H1 (cell line): ENCODE data around the gene PPOX. TPM values are rescaled to one million over a fixed set of nuclear protein-coding genes. Genes with fewer than 3 reads are reported as not detected.

Experiments used
- CTCF ChIA-PET: fragments of 300-600 bp; sonication (Branson Sonifier 250); formaldehyde crosslinking; loops from one replicate; lab custom pipeline; 2021; ENCODE audit not compliant: partially characterized antibody; lab: Charles Lee
- POLR2A ChIA-PET: fragments of 300-600 bp; sonication (Branson Sonifier 250); formaldehyde crosslinking; loops from one replicate; lab custom pipeline; 2021; ENCODE audit warnings: inconsistent platforms; ENCODE audit not compliant: partially characterized antibody; lab: Charles Lee
- DNase-seq, 2 experiments: peaks; one replicate each; pipeline versions ENCODE4 v3.0.0 to v3.0.0-alpha.2; 2010 to 2022; ENCODE audit warnings: low spot score in 2 of 2, low read depth in 1 of 2, mixed read lengths in 1 of 2
- FAIRE-seq: peaks from 2 replicates; lab custom pipeline; 2011; peaks lifted over from hg19 to GRCh38; lab: Jason Lieb, UNC
- H2AFZ ChIP-seq: 2 replicates; pipeline ENCODE4 v1.8.1; 2012; ENCODE audit warnings: low read length, inconsistent platforms
- H2AK5ac ChIP-seq: 2 replicates; pipeline ENCODE4 v1.6.1; 2013; ENCODE audit warnings: low read depth, low read length
- H2BK120ac ChIP-seq: replicated peaks from 2 replicates; pipeline ENCODE3; 2013; ENCODE audit warnings: low read depth, low read length, inconsistent platforms
- H2BK12ac ChIP-seq: 2 replicates; pipeline ENCODE4 v1.6.1; 2013; ENCODE audit warnings: low read depth, low read length
- H2BK15ac ChIP-seq: 2 replicates; pipeline ENCODE4 v1.6.1; 2013; ENCODE audit warnings: low read length
- H2BK20ac ChIP-seq: 2 replicates; pipeline ENCODE4 v1.6.1; 2013; ENCODE audit warnings: low read length
- H2BK5ac ChIP-seq: 2 replicates; pipeline ENCODE4 v1.6.1; 2013; ENCODE audit warnings: low read depth, low read length
- H3K14ac ChIP-seq: 2 replicates; pipeline ENCODE4 v1.6.1; 2013; ENCODE audit warnings: inconsistent platforms; ENCODE audit not compliant: insufficient read length
- H3K18ac ChIP-seq: 2 replicates; pipeline ENCODE4 v1.6.1; 2013; ENCODE audit warnings: low read length; ENCODE audit errors: extremely low read depth
- H3K23ac ChIP-seq: 2 replicates; pipeline ENCODE4 v1.6.1; 2013; ENCODE audit warnings: inconsistent platforms; ENCODE audit not compliant: insufficient read length
- H3K23me2 ChIP-seq: 2 replicates; pipeline ENCODE4 v1.6.1; 2013; ENCODE audit warnings: low read depth, low read length
- H3K27ac ChIP-seq: 2 replicates; pipeline ENCODE4 v1.6.1; 2011; ENCODE audit warnings: low read depth, low read length, inconsistent platforms
- H3K27me3 ChIP-seq, 4 experiments: replicated peaks in 1 of 4; 1 replicate in 1 of 4; 2 replicates in 3 of 4; pipeline versions ENCODE4 v1.6.1 to v1.8.1; 2011 to 2013; ENCODE audit warnings: low read length in 3 of 4, mild to moderate bottlenecking in 3 of 4, inconsistent platforms in 2 of 4, mixed read lengths in 2 of 4, moderate library complexity in 1 of 4; ENCODE audit not compliant: control insufficient read depth in 3 of 4, insufficient read depth in 3 of 4; ENCODE audit errors: extremely low read depth in 1 of 4
- H3K36me3 ChIP-seq, 4 experiments: 2 replicates each; pipeline versions ENCODE4 v1.6.1 to v1.8.1; 2011 to 2013; ENCODE audit warnings: mild to moderate bottlenecking in 4 of 4, low read length in 3 of 4, moderate library complexity in 2 of 4, control low read depth in 1 of 4, inconsistent platforms in 1 of 4; ENCODE audit not compliant: insufficient read depth in 4 of 4, control insufficient read depth in 2 of 4
- H3K4ac ChIP-seq: replicated peaks from 2 replicates; pipeline ENCODE3; 2013; ENCODE audit warnings: low read length, low read depth, mixed read lengths, inconsistent platforms; ENCODE audit not compliant: insufficient read length
- H3K4me1 ChIP-seq, 4 experiments: replicated peaks in 1 of 4; 1 replicate in 1 of 4; 2 replicates in 3 of 4; pipeline versions ENCODE4 v1.6.1 to v1.8.1; 2011 to 2013; ENCODE audit warnings: low read length in 3 of 4, inconsistent platforms in 2 of 4, mixed read lengths in 1 of 4; ENCODE audit not compliant: insufficient read depth in 4 of 4, control insufficient read depth in 3 of 4
- H3K4me2 ChIP-seq, 2 experiments: 2 replicates each; pipeline versions ENCODE4 v1.6.1 to v1.8.1; 2011 to 2013; ENCODE audit warnings: low read depth in 2 of 2, low read length in 2 of 2, control low read depth in 1 of 2, inconsistent platforms in 1 of 2, mild to moderate bottlenecking in 1 of 2; ENCODE audit not compliant: insufficient read depth in 1 of 2
- H3K4me3 ChIP-seq, 4 experiments: fragments of 200-600, 300-600 bp in 1 of 4; sonication (generic), shearing (Covaris generic), sonication (Bioruptor Twin) in 1 of 4; 2 replicates each; pipeline versions ENCODE4 v1.5.1 to v1.8.1; 2011 to 2016; ENCODE audit warnings: low read length in 4 of 4, low read depth in 3 of 4, control low read depth in 2 of 4, inconsistent platforms in 2 of 4, mild to moderate bottlenecking in 2 of 4, mixed read lengths in 1 of 4, moderate library complexity in 1 of 4; ENCODE audit not compliant: insufficient read depth in 2 of 4; ENCODE audit errors: extremely low read depth in 1 of 4
- H3K56ac ChIP-seq: replicated peaks from 2 replicates; pipeline ENCODE3; 2013; ENCODE audit warnings: low read depth, mild to moderate bottlenecking, mixed read lengths, low read length, inconsistent platforms; ENCODE audit not compliant: insufficient read length
- H3K79me1 ChIP-seq: 2 replicates; pipeline ENCODE4 v1.6.1; 2013; ENCODE audit warnings: low read depth, low read length, control low read depth
- H3K79me2 ChIP-seq, 2 experiments: 2 replicates each; pipeline versions ENCODE4 v1.6.1 to v1.8.1; 2012 to 2013; ENCODE audit warnings: low read length in 2 of 2, mild to moderate bottlenecking in 2 of 2, inconsistent platforms in 1 of 2; ENCODE audit not compliant: insufficient read depth in 2 of 2, control insufficient read depth in 1 of 2
- H3K9ac ChIP-seq, 4 experiments: replicated peaks in 1 of 4; 1 replicate in 1 of 4; 2 replicates in 3 of 4; pipeline versions ENCODE4 v1.6.1 to v1.8.1; 2011 to 2013; ENCODE audit warnings: low read depth in 3 of 4, low read length in 3 of 4, control low read depth in 2 of 4, mild to moderate bottlenecking in 2 of 4, moderate library complexity in 2 of 4, inconsistent platforms in 1 of 4; ENCODE audit errors: extremely low read depth in 1 of 4
- H3K9me3 ChIP-seq, 2 experiments: 2 replicates each; pipeline versions ENCODE4 v1.6.1 to v1.8.1; 2012 to 2013; ENCODE audit warnings: mild to moderate bottlenecking in 2 of 2, moderate library complexity in 2 of 2, control low read depth in 1 of 2, inconsistent platforms in 1 of 2, low read depth in 1 of 2, low read length in 1 of 2, mixed read lengths in 1 of 2; ENCODE audit not compliant: insufficient read depth in 2 of 2
- H4K20me1 ChIP-seq, 2 experiments: replicated peaks in 1 of 2; 2 replicates each; pipeline versions ENCODE3 to v1.8.1; 2011 to 2013; ENCODE audit warnings: inconsistent platforms in 2 of 2, low read length in 2 of 2, mild to moderate bottlenecking in 1 of 2; ENCODE audit not compliant: insufficient read depth in 2 of 2, control insufficient read depth in 1 of 2
- H4K5ac ChIP-seq: 2 replicates; pipeline ENCODE4 v1.6.1; 2013; ENCODE audit warnings: low read length, low read depth, mixed read lengths, inconsistent platforms; ENCODE audit not compliant: insufficient read length
- H4K8ac ChIP-seq: 2 replicates; pipeline ENCODE4 v1.8.0; 2013; ENCODE audit warnings: mild to moderate bottlenecking, moderate library complexity, low read length, inconsistent platforms; ENCODE audit not compliant: insufficient read depth; ENCODE audit errors: extremely low read depth
- H4K91ac ChIP-seq: replicated peaks from 2 replicates; pipeline ENCODE3; 2013; ENCODE audit warnings: low read length, mixed read lengths, inconsistent platforms; ENCODE audit not compliant: insufficient read length
- CTCF ChIP-seq, 3 experiments: IDR thresholded peaks; 1 replicate in 2 of 3; 2 replicates in 1 of 3; pipeline versions ENCODE4 v1.5.1 to v1.6.1; 2011; ENCODE audit warnings: low read length in 3 of 3, mild to moderate bottlenecking in 3 of 3, inconsistent platforms in 2 of 3, low read depth in 1 of 3, moderate library complexity in 1 of 3; ENCODE audit not compliant: insufficient read depth in 1 of 3; ENCODE audit errors: control extremely low read depth in 1 of 3
- EZH2 ChIP-seq: fragments of 200-600 bp; sonication (generic); IDR thresholded peaks from 2 replicates; pipeline ENCODE4 v1.7.1; 2012; ENCODE audit warnings: low read depth, mild to moderate bottlenecking, moderate library complexity, low read length, inconsistent platforms; ENCODE audit not compliant: severe bottlenecking
- HDAC2 ChIP-seq, 2 experiments: fragments of 300-600 bp in 1 of 2; sonication (generic) in 1 of 2; IDR thresholded peaks; 2 replicates each; pipeline ENCODE4 v1.6.1; 2011 to 2012; ENCODE audit warnings: low read depth in 2 of 2, low read length in 2 of 2, mild to moderate bottlenecking in 2 of 2, moderate library complexity in 2 of 2, borderline replicate concordance in 1 of 2, inconsistent platforms in 1 of 2
- POLR2A ChIP-seq, 2 experiments: IDR thresholded peaks; 1 replicate in 1 of 2; 2 replicates in 1 of 2; pipeline ENCODE4 v1.6.1; 2011; ENCODE audit warnings: low read depth in 2 of 2, low read length in 2 of 2, mild to moderate bottlenecking in 2 of 2; ENCODE audit errors: control extremely low read depth in 1 of 2
- SUZ12 ChIP-seq: fragments of 200-600 bp; sonication (generic); IDR thresholded peaks from 2 replicates; pipeline ENCODE4 v1.6.1; 2012; ENCODE audit warnings: mild to moderate bottlenecking, inconsistent platforms, low read length, moderate library complexity, mixed read lengths
- TAF7 ChIP-seq: optimal IDR thresholded peaks from 2 replicates; pipeline ENCODE3; 2011; ENCODE audit warnings: low read depth, mild to moderate bottlenecking, inconsistent platforms, low read length, moderate library complexity, borderline replicate concordance
- WGBS, 2 experiments: shearing (Covaris generic) in 1 of 2; methylation state at CpG; one replicate each; pipeline versions ENCODE4 v1.1.6 to v1.1.7; 2013 to 2015; ENCODE audit warnings: low lambda C conversion rate in 2 of 2, mixed read lengths in 2 of 2, inconsistent platforms in 1 of 2, low coverage in 1 of 2, missing lambda C conversion rate in 1 of 2; ENCODE audit not compliant: insufficient replicate concordance in 2 of 2, insufficient coverage in 1 of 2, insufficient read length in 1 of 2; ENCODE audit errors: extremely low coverage in 1 of 2, missing lambda C conversion rate in 1 of 2; 5-methylcytosine and 5-hydroxymethylcytosine counted together
- polyA plus RNA-seq, 7 experiments: library from polyadenylated mRNA; depleted of rRNA in 3 of 7; stranded (reverse) in 5 of 7; unstranded in 2 of 7; fragments of >200 nt in 5 of 7; fragments of 200-250 nt in 2 of 7; gene quantifications; 1 replicate in 5 of 7; 2 replicates in 1 of 7; 4 replicates in 1 of 7; pipeline versions ENCODE4 v1.2.1 to v1.2.3, GENCODE V29; 2011 to 2013; ENCODE audit warnings: missing spikeins in 2 of 7, mixed read lengths in 2 of 7
- total RNA-seq: library from RNA; stranded (reverse); fragmentation: NEBNext Ultra II Directional; extraction: Animal tissue kit (Norgen Biotek cat#: 25700); gene quantifications from 2 replicates; pipeline ENCODE4 v1.2.1, GENCODE V29; 2021

PPOX gene
- total and polyA plus RNA-seq, 2 of the 8 experiments (the other 6 are each of a cell fraction or from before 2014, with no cell fraction given) = 39.4 to 40.4 TPM

DNA sequence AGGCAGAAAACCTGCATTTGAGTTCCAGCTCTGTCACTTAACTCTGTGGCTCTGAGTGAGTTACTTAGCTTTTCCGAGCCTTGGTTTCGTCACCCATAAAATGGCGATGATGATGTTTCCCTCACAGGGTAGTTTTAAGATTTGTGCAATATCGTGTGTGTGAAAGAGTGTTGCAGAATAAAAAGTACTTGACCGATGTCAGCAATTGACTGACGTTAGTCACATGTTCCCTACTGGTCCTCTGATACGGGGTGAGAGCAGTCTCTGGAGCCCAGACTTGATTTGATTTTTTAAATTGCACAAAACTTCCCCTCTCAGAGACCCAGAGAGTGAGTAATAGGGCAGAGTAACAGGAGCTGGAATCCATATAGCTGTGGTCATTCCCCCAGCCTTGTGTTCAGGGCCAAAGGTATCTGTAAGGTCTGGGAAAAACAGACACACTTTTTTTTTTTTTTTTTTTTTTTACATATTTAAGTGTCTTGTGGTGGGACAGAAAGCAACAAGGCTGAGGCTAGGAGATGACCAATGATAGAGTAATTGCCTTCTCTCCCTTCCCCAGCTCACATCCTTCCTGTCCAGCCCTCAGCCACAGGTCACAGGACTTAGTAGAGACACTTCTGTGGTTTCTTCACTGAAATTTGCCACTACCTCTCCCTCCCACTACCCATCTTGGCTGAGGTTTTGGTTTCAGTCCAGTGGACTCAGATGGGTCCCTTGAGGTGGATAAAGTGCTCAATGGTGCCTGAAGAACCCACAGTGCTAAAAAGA, 50.9 kb downstream of the PPOX start:
- H3K18ac ChIP-seq = no peak overlapping the region
- peak overlapping the region in 1 of 4 experiments; percentile 21; a peak in 1 of 7 replicates for H3K9ac ChIP-seq
- H4K5ac ChIP-seq = no peak overlapping the region
- H4K91ac ChIP-seq = no peak overlapping the region
- peak overlapping the region; percentile 67; the same call in 1 of the 2 replicates for H2AFZ ChIP-seq
- no peak overlapping the region for H2BK20ac ChIP-seq
- 94% methylated on average over 7 of the region's 7 CpGs; no CpG with 5 or more reads in 1 of the 2 experiments for WGBS, 2 experiments
- no peak for TF ChIP-seq SUZ12
- TF ChIP-seq CTCF (IDR thresholded peaks at IDR 0.05; ENCODE audit: control extremely low read depth in 1 of 3, insufficient read depth in 1 of 3, low read depth in 1 of 3, low read length in 3 of 3) = no peak
- no peak for TF ChIP-seq HDAC2 (IDR thresholded peaks at IDR 0.05; ENCODE audit: borderline replicate concordance in 1 of 2, low read depth in 2 of 2, low read length in 2 of 2)
- no peak for TF ChIP-seq TAF7
- TF ChIP-seq POLR2A (IDR thresholded peaks at IDR 0.05; ENCODE audit: control extremely low read depth in 1 of 2, low read depth in 2 of 2, low read length in 2 of 2) = no peak
- TF ChIP-seq EZH2 = no peak
- H3K79me1 ChIP-seq = no peaks in the 10 kb centered on the region
- no peak overlapping the region for H2AK5ac ChIP-seq
- no peaks in the 10 kb centered on the region for H3K9me3 ChIP-seq
- ChIA-PET CTCF (interaction anchor here (0.5 to 23.7 kb wide), 18 partner anchors 11 to 798 kb away, joined by 3 to 427 read pairs (median 4); partner anchors contain the start of genes ADAMTS4, NDUFS2 and TOMM40L), POLR2A (interaction anchor here (0.6 to 9.9 kb wide), 8 partner anchors 9 to 163 kb away, joined by 3 to 82 read pairs (median 3); partner anchors contain the start of genes NDUFS2, PCP4L1, SDHC and TOMM40L)
- DNase-seq (no peak), FAIRE-seq (no peak)
- no peak overlapping the region for H3K27ac ChIP-seq
- no peak overlapping the region for H3K14ac ChIP-seq
- H3K4me2 ChIP-seq = peak overlapping the region in 1 of 2 experiments; percentile 8; a peak in 1 of 4 replicates
- no peaks in the 10 kb centered on the region for H3K23me2 ChIP-seq
- H3K27me3 ChIP-seq = 0 out of 7 replicates have a peak, but pooled peaks cover 0 to under 1% (median 0%) of the 10 kb centered on the region in 4 experiments
- no peak overlapping the region for H3K4me3 ChIP-seq
- peaks cover 0 to 3% of the 10 kb centered on the region in 2 experiments for H4K20me1 ChIP-seq
- H2BK12ac ChIP-seq = no peak overlapping the region; the same call in 1 of the 2 replicates
- no peak overlapping the region for H2BK5ac ChIP-seq
- H4K8ac ChIP-seq = no peak overlapping the region; the same call in 1 of the 2 replicates
- no peak overlapping the region for H3K56ac ChIP-seq
- no peak overlapping the region for H3K23ac ChIP-seq
- H2BK120ac ChIP-seq = no peak overlapping the region
- no peak overlapping the region for H3K4ac ChIP-seq
- H2BK15ac ChIP-seq = no peak overlapping the region
- peaks cover 14 to 23% (median 20%) of the 10 kb centered on the region in 4 experiments; a peak in 7 of 8 replicates for H3K36me3 ChIP-seq
- H3K79me2 ChIP-seq = no peaks in the 10 kb centered on the region
- H3K4me1 ChIP-seq = peaks cover 0 to 13% (median 0%) of the 10 kb centered on the region in 4 experiments; a peak in 3 of 7 replicates
